Hepatocyte (in vitro differentiated cells): ENCODE data around the gene KIRREL3.

Experiments
- CTCF ChIP-seq: fragments of 200-600 bp; sonication (generic); IDR thresholded peaks from 2 replicates; pipeline ENCODE4 v1.5.1; 2016; ENCODE audit warnings: antibody characterized with exemption, mild to moderate bottlenecking; ENCODE audit not compliant: poor library complexity
- EZH2 ChIP-seq: fragments of 200-600 bp; sonication (generic); IDR thresholded peaks from 2 replicates; pipeline ENCODE4 v1.6.1; 2016; ENCODE audit warnings: antibody characterized with exemption, mild to moderate bottlenecking, borderline replicate concordance

GRCh38 chr11:126589492-126589803, 411.1 kb downstream of the KIRREL3 start:
- TF ChIP-seq CTCF (no peak), EZH2 (no peak)
